ENCODE results near the gene CCSAP. TPM values are rescaled to one million over a fixed set of nuclear protein-coding genes. Genes with fewer than 3 reads are reported as not detected.

CCSAP gene
- total and polyA plus RNA-seq, 2 of the 4 experiments (the other 2 are of a cell fraction): 2.3 to 3.8 TPM

DNA sequence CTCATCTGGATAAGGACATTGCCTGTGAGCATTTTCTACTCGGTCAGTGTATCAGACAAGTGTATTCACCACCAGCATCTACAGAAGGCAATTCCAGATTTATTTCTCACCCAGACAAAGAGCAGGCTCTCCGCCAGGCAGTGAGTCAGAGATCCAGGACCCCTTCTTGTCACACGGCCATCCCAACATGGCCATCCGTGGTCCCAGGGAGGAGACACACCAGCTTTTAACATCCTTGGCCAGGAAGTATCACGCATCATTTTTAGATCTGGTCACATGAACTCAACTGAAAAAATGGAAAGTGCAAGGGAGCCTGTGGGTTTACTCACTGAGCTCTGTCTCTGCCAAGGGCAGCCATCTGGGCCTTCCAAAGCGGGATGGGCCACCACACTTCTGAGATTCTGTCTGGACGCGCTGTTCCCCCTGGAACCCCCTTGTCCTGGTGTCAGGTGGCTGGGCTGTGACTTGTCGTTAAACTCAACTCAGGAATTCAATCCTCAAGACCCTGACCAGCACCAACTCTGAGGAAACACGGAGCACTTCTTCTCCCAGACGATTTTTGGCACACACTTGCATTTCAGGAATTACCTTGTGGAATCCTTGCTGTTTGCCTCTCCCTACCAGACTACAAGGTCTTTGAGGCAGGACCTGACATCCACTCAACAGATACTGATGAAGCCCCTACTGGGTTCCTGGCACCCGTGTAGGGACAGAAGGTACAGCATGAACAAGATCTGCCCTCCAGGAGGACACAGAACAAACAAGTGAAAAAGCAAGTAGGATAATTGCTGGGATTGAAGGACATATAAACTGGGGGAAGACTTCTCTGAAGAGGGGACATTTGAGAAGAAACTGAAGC lies 21.6 kb upstream of the CCSAP start:
- Histone ChIP-seq H3K4ac (ENCODE audit: low read depth, low read length) (no peak overlapping the region), H3K27ac (ENCODE audit: insufficient read depth, low read length) (no peak overlapping the region), H3K56ac (ENCODE audit: extremely low read depth, insufficient read depth, low read length) (no peak overlapping the region), H3K79me1 (ENCODE audit: low read depth in 1 of 2, low read length in 2 of 2) (no peaks in the 10 kb centered on the region), H2AK9ac (replicated peaks; ENCODE audit: low read depth, low read length, poor library complexity) (no peak overlapping the region), H4K20me1 (ENCODE audit: insufficient read depth, low read length) (no peaks in the 10 kb centered on the region), H2AK5ac (ENCODE audit: low read depth, low read length) (no peak overlapping the region), H2BK20ac (ENCODE audit: low read depth, low read length) (no peak overlapping the region), H2BK120ac (ENCODE audit: low read depth, low read length) (no peak overlapping the region), H4K91ac (ENCODE audit: insufficient read depth, low read depth, low read length) (no peak overlapping the region), H3K18ac (ENCODE audit: low read depth, low read length) (no peak overlapping the region), H3K14ac (replicated peaks; ENCODE audit: low read depth, low read length) (no peak overlapping the region), H3K36me3 (ENCODE audit: control insufficient read depth, insufficient read depth, low read length) (no peaks in the 10 kb centered on the region), H2BK15ac (ENCODE audit: low read depth, low read length) (no peak overlapping the region), H3K4me1 (ENCODE audit: control insufficient read depth, insufficient read depth, low read length) (no peaks in the 10 kb centered on the region), H3K4me2 (ENCODE audit: low read depth, low read length) (no peak overlapping the region), H4K8ac (ENCODE audit: low read depth in 2 of 2, low read length in 2 of 2) (no peak overlapping the region), H2BK5ac (ENCODE audit: low read depth, low read length, poor library complexity, severe bottlenecking) (no peak overlapping the region), H3K27me3 (ENCODE audit: control insufficient read depth, insufficient read depth, low read length) (peaks cover 18% of the 10 kb centered on the region), H3K23ac (ENCODE audit: low read depth, low read length) (no peak overlapping the region), H2AFZ (replicated peaks; ENCODE audit: low read length, poor library complexity) (no peak overlapping the region), H3K9me3 (ENCODE audit: control insufficient read depth, insufficient read depth, low read length) (no peaks in the 10 kb centered on the region), H4K5ac (ENCODE audit: low read depth, low read length) (no peak overlapping the region), H3K9ac (ENCODE audit: low read depth, low read length) (no peak overlapping the region), H3K9me1 (ENCODE audit: insufficient read depth, low read length) (no peaks in the 10 kb centered on the region), H3K4me3 (ENCODE audit: insufficient read depth, low read depth, low read length) (no peak overlapping the region)
- WGBS, 2 experiments (ENCODE audit: extremely low coverage in 2 of 2, insufficient read length in 1 of 2): 59% methylated on average over 4 of the region's 12 CpGs; no CpG with 5 or more reads in 1 of the 2 experiments
- ChIA-PET POLR2A (ENCODE audit: unreplicated experiment) (no interaction called here), CTCF (no interaction called here)
- no peak for TF ChIP-seq FOS (IDR thresholded peaks at IDR 0.05; ENCODE audit: low read depth, low read length)
- TF ChIP-seq NFE2L2 (IDR thresholded peaks at IDR 0.05; ENCODE audit: low read depth, low read length): no peak
- no peak for TF ChIP-seq CHD1 (IDR thresholded peaks at IDR 0.05; ENCODE audit: low read depth, low read length)
- TF ChIP-seq BHLHE40 (IDR thresholded peaks at IDR 0.05; ENCODE audit: low read depth, low read length): no peak
- no peak for TF ChIP-seq MXI1 (IDR thresholded peaks at IDR 0.05; ENCODE audit: borderline replicate concordance, low read depth, low read length)
- no peak for TF ChIP-seq CEBPB (IDR thresholded peaks at IDR 0.05; ENCODE audit: low read depth, low read length)
- TF ChIP-seq POLR2A (IDR thresholded peaks at IDR 0.05; ENCODE audit: low read depth, low read length): no peak
- no peak for TF ChIP-seq CTCF (conservative IDR thresholded peaks at IDR 0.05; ENCODE audit: low read depth, low read length)
- TF ChIP-seq, protein P1, sequence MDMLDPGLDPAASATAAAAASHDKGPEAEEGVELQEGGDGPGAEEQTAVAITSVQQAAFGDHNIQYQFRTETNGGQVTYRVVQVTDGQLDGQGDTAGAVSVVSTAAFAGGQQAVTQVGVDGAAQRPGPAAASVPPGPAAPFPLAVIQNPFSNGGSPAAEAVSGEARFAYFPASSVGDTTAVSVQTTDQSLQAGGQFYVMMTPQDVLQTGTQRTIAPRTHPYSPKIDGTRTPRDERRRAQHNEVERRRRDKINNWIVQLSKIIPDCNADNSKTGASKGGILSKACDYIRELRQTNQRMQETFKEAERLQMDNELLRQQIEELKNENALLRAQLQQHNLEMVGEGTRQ (IDR thresholded peaks at IDR 0.05; ENCODE audit: low read depth, low read length): no peak
- TF ChIP-seq MAFK (IDR thresholded peaks at IDR 0.05; ENCODE audit: low read depth, low read length): no peak
- dilution Hi-C loops (cut with HindIII; ENCODE audit: low sequenced_read_pairs, unreplicated experiment): no loop called here
- intact Hi-C loops (cut with micrococcal nuclease): no loop called here
- in situ Hi-C loops (cut with MboI; ENCODE audit: low sequenced_read_pairs): no loop called here
- no TSS peak for BruUV-seq (replicated peaks)
- ATAC-seq (ENCODE audit: low read depth) (no peak), DNase-seq (no peak)

Measured in IMR-90 (cell line).